Endothelial cell (in vitro differentiated cells): ENCODE results near the gene FAAP100. TPM values are rescaled to one million over a fixed set of nuclear protein-coding genes. Genes with fewer than 3 reads are reported as not detected.
A peak's percentile ranks its signal among the peaks of the same experiment; 100 is the strongest.

Experiments
- DNase-seq: peaks from one replicate; pipeline ENCODE4 v3.0.0; 2021; ENCODE audit warnings: low spot score
- H3K27ac Mint-ChIP-seq: one replicate; pipeline ENCODE4 v1.8.0; 2021; ENCODE audit warnings: mixed read lengths, inconsistent platforms; ENCODE audit not compliant: unreplicated experiment
- H3K27me3 Mint-ChIP-seq: one replicate; pipeline ENCODE4 v1.8.0; 2021; ENCODE audit warnings: mild to moderate bottlenecking, moderate library complexity, mixed read lengths, inconsistent platforms; ENCODE audit not compliant: unreplicated experiment
- H3K36me3 Mint-ChIP-seq: one replicate; pipeline ENCODE4 v1.8.0; 2021; ENCODE audit warnings: mild to moderate bottlenecking, low read depth, mixed read lengths, inconsistent platforms; ENCODE audit not compliant: unreplicated experiment
- H3K4me1 Mint-ChIP-seq: one replicate; pipeline ENCODE4 v1.8.0; 2021; ENCODE audit warnings: mild to moderate bottlenecking, mixed read lengths, inconsistent platforms; ENCODE audit not compliant: unreplicated experiment
- H3K4me3 Mint-ChIP-seq: one replicate; pipeline ENCODE4 v1.8.0; 2021; ENCODE audit warnings: mild to moderate bottlenecking, mixed read lengths, inconsistent platforms; ENCODE audit not compliant: unreplicated experiment
- H3K9me3 Mint-ChIP-seq: one replicate; pipeline ENCODE4 v1.8.0; 2021; ENCODE audit warnings: mixed read lengths, inconsistent platforms; ENCODE audit not compliant: unreplicated experiment
- CTCF ChIP-seq: fragments of 200-600 bp; sonication (generic); IDR thresholded peaks from one replicate; pipeline ENCODE4 v1.5.0; 2021; ENCODE audit warnings: antibody characterized with exemption; ENCODE audit not compliant: unreplicated experiment
- total RNA-seq: library from RNA; stranded (reverse); fragmentation: NEBNext Ultra II Directional; extraction: Animal tissue kit (Norgen Biotek cat#: 25700); gene quantifications from one replicate; pipeline ENCODE4 v1.2.1, GENCODE V29; 2021; ENCODE audit not compliant: unreplicated experiment

FAAP100 gene
- total RNA-seq, 1 donor from 2014 or later = 40.6 TPM

DNA sequence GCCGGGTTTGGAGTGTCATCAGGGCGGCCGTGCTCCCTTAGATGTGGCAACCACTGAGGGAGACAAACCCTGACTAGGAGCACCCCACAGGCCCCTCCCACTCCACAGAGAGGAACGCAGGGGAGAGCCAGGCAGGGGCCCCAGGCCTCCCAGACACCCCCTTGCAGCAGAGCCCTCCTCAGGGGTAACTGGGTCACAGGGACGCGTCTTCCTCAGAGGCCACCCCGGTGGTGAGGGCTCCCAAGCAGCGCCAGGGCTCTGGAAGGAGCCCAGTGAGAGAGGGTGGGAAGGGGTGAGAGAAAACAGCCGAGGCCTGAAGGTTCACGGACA lies 12.6 kb downstream of the FAAP100 start:
- H3K4me1 Mint-ChIP-seq = no peaks in the 10 kb centered on the region
- no peak overlapping the region for H3K27ac Mint-ChIP-seq
- no peaks in the 10 kb centered on the region for H3K9me3 Mint-ChIP-seq
- H3K36me3 Mint-ChIP-seq = no peaks in the 10 kb centered on the region
- DNase-seq = no peak
- no peak overlapping the region for H3K4me3 Mint-ChIP-seq
- H3K27me3 Mint-ChIP-seq = peaks cover 11% of the 10 kb centered on the region
- no peak for TF ChIP-seq CTCF

GRCh38 chr17:81538651-81539570 lies 13.2 kb downstream of the FAAP100 start:
- no peaks in the 10 kb centered on the region for H3K36me3 Mint-ChIP-seq
- no peaks in the 10 kb centered on the region for H3K9me3 Mint-ChIP-seq
- H3K27me3 Mint-ChIP-seq = peaks cover 12% of the 10 kb centered on the region
- no peak for TF ChIP-seq CTCF
- H3K4me3 Mint-ChIP-seq = no peak overlapping the region
- H3K4me1 Mint-ChIP-seq = no peaks in the 10 kb centered on the region
- no peak for DNase-seq
- no peak overlapping the region for H3K27ac Mint-ChIP-seq

DNA sequence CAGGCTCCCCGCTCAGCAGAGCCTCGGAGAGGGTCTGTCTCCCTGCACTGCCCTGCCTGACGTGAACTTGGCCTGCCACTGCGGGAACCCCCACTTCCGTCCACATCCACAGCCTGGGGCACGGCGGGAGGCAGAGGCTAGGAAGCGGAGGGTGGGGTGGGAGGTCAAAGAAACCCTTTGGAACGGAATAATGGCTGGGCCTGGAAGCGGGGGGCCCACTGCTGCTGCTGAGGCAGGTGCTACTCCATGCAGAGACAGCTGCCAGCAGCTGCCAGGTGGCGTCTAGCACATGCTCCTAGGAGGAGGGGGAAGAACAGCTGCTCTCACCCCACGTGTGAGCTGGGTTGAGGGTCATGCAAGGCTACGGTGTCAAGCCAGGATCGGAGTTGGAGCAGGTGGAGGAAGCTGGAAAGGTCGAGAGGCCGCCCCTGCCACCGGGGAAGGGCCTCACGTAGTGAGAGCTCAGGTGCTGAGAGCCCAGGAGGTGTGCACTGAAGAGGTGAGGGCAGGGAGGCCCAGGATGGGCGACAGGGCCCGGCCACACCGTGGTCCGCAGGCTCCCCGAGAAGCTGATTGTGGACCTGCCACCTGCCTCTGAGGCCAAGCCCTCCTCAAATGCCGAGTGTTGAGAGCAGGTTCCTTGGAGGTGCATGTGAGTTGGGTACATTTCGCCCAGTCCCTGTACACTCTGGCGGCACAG lies 14.1 kb downstream of the FAAP100 start:
- no peak for TF ChIP-seq CTCF
- Mint-ChIP-seq H3K4me3 (no peak overlapping the region), H3K4me1 (no peaks in the 10 kb centered on the region), H3K27ac (no peak overlapping the region), H3K27me3 (peaks cover 13% of the 10 kb centered on the region), H3K36me3 (no peaks in the 10 kb centered on the region), H3K9me3 (no peaks in the 10 kb centered on the region)
- DNase-seq = no peak

GRCh38 chr17:81537343-81537855 lies 14.8 kb downstream of the FAAP100 start:
- no peaks in the 10 kb centered on the region for H3K9me3 Mint-ChIP-seq
- H3K36me3 Mint-ChIP-seq = no peaks in the 10 kb centered on the region
- TF ChIP-seq CTCF = peak; percentile 56
- no peak overlapping the region for H3K4me3 Mint-ChIP-seq
- H3K27me3 Mint-ChIP-seq = peaks cover 13% of the 10 kb centered on the region
- peak; percentile 59 for DNase-seq
- no peak overlapping the region for H3K27ac Mint-ChIP-seq
- H3K4me1 Mint-ChIP-seq = no peaks in the 10 kb centered on the region
